Stimulated activated CD8-positive, alpha-beta memory T cell treated with anti-CD3 and anti-CD28 coated beads, Interleukin-12 subunit alpha, Interleukin-12 subunit beta, amount 100 ng/mL, for 4 hours (primary cell): ENCODE results near the gene NAGPA.
"Not testable (repeated sequence)": the region's sequence is repeated elsewhere in the genome, so short reads cannot be mapped to it uniquely, and the experiment has no call there.

Experiments used
- DNase-seq: peaks from one replicate; pipeline ENCODE4 v3.0.0-alpha.2; 2020; ENCODE audit warnings: low read depth

The NAGPA gene

DNA sequence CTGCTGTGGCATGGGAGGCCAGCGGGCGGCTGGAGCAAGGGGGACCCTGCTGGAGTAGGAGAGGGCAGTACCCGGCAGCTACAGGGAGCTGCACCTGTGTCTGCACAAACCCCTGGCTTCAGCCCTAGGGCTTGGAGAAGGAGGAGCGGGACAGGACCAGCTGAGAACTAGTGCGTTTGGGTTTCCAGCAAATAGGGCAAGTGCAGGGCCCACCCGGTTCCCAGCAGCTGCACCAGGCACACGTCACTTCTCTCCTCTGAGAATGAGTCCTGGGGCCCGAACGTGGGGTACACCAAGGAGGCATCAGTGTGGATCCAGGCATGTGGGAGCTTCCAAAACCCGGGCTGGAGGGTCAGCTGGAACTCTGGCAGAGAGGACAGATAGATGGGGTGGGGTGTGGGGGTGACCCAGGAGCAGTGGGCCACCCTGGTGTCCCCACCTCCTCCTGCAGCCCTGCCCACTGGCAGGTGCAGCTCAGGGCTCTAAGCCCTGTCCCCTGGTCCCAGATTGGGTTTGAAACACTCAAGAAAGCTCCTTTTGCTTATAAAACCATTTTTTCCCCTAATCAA lies 26.4 kb upstream of the NAGPA start:
- DNase-seq: no peak

DNA sequence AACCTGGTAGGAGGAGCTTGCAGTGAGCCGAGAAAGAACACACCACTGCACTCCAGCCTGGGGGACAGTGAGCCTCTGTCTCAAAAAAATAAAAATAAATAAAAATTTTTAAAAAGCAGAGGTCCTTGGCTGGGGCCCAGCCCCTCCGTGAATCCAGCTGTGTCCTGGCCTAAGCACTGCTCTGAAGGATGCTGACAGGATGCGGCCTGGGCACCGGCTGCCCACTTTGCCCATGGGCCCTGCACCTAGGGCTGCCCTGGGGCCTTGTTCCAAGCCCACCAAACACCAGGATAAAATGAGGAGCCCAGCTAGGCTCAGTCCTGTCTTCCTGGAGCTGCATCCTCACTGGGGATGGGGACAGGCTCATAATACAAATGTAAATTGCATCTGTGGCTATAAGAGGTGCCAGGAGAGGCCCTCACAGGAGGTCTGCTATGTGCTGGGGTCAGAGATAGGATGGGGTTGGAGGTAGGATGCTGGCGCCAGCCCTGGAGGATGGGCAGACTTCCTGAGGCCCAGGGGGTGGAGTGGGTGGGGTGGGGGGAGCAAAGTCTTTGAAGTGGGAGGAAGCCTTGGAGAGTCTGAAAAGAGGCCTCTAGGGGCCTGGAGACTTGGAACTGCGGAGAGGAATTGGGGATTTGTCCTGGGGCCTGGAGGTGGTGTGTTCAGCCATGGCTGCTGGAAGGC lies 25.8 kb upstream of the NAGPA start:
- DNase-seq: no peak

DNA sequence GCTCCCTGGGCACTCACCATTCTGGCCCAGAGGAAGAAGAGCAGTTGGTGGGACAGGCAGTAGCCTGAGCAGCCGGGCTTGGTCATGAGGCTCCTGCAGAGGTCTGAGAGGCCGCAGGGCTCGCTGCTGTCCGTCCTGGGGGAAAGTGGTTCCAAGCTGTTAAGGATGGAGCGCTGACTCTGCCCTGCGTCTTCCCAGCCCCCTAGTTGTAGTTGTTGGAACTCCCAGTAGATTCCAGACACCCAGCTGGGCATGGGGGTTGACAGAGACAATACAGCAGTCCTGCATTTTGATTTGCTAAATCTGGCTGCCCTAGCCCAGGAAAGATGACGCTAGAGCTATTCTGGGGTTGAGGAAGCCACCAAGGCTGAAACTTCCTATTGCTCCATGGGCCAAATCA lies 24.7 kb upstream of the NAGPA start:
- no peak for DNase-seq

DNA sequence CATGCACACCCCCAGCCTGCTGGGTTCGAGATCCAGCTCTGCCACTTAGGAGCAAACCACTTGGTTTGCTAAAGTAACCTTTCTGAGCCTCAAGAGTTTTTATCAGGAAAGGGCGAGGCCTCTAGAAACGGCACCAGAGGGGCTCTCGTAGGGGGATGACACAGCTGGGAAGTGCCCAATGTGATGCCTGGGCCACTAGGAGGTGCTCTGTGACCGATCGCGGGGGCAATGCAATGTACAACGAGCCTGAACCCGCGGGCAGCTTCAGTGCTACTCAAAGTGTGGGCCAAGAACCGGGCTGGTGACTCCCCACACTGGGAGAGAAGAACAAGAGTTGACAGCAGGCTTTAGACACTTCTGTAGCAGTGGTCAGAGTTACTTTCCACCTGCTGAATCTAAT lies 22.6 kb upstream of the NAGPA start:
- peak; percentile 3 for DNase-seq

DNA sequence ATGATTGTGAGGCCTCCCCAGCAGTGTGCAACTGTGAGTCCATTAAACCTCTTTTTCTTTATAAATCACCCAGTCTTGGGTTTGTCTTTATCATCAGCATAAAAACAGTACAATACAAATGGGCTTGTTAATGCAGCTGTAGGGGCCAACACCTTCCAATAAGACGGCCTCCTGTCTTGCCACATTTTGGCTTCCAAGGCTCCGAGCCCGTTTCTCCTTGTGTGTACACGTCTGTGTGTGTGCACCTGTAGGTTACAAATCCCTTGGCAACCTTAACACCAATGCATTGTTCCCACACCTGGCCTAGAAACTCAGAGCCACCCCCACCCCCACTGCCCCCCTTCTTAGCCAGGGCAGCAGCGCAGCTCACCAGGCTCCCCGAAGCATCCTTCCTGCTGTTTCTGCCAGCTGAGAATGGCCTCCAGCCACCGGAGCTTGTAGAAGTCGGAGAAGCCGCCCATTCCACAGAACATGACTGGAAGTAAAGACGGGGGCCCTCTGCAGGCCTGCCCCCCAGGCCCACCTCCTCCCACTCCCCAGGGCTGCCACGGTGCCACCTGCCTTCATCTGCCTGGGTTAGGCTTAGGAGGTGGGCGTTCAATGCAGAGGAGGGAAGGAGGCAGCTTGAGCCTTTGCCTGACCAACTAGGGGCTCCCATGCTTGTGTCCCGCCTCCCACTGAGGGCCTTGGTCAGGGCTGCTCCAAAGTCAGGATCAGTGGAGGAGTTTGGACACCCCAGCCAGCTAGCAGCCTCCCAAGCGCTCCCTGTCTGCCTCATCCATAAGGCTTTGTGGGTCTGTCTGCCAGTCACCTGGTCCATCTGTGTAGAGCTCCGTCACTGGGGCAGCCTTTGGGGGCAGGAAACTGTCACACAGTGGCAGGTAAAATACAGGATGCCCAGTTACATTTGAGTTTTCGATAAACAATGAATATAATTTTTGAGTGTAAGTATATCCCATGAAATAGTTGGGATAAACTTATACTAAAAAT lies 21.4 kb upstream of the NAGPA start:
- DNase-seq: no peak

DNA sequence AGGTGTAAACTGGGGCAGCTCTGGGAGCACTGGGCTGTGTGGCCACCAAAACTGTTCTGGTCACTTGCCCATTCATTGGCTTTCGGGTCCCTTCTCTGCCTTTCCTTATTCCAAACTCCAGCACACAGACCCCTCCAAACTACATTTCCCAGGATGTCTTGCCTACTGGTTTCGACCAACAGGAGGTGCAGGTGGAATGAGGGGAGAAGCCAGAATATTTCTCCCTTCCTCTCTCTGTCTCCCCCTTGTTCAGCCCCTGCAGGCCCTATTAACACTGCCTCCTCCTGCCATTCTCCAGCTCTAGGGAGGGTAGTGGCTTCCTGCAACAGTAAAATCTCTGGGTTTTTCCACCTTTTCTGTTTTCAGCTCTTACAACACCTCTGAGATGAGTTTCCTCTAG lies 13.2 kb upstream of the NAGPA start:
- no peak for DNase-seq

DNA sequence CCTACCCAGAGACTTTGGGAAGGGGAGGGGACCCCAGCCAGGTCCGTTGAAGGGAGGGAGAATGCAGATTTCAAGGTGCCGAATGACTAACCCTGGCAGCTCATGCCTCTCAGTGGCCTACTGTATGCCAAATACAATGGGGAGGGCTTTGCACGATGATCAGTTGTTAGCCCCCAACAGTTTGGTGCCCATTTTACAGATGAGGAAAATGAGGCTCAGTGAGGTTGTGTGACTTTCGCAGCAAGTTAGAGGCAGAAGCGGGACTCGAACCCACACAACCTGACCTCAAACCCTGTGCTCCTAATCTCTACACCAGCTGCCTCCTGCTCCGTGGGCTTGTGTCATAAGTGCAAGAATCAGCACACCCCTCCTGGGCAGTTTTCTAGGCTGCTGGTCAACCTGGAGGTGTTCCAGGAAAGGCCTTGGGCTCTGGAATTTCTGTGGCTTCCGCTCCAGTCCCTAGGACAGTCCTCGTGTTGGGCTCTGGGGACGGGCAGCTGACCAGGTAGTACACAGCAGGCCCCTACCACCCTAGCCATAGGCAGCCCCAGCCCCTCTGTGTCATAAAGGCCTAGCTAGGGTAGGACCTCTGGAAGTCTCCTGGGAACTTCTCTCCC lies 11.9 kb upstream of the NAGPA start:
- DNase-seq: no peak

DNA sequence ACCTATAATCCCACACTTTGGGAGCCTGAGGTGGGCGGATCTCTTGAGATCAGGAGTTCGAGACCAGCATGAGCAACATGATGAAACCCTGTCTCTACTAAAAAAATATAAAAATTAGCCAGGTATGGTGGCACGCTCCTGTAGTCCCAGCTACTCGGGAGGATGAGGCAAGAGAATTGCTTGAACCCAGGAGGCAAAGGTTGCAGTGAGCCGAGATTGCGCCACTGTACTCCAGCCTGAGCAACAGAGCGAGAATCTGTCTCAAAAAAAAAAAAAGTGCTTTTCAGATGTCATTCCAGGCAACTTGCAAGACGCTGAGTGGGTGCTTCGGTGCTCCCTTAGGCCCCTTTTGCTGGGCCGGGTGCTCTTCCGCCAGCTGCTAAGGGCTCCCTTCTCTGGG lies 10.8 kb upstream of the NAGPA start:
- not testable (repeated sequence) for DNase-seq

DNA sequence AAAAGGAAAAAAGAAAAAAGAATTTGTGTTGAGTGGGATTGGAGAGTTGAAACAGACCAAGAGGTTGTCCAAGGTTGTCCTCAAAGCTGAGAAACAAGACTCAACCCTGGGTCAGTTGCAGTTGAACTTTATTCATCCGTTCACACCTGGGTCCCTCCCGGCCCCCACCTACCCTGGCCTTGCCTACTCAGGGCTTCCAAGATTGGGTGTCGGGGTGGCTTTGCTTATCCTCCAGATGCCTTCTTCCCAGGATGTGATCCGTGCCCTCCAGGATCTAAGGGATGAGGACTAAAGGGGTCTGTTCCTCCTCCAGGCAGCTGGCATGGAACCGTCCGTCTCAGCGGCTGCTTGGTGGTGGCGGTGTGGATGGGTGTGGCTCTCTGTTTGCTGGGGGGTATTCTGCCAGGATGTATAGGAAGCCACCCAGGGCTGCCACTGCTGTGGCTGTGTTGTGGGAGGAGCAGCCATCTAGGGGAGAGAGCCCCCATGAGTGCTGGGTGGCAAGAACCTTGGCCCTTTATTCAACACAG lies 10.3 kb upstream of the NAGPA start:
- no peak for DNase-seq

DNA sequence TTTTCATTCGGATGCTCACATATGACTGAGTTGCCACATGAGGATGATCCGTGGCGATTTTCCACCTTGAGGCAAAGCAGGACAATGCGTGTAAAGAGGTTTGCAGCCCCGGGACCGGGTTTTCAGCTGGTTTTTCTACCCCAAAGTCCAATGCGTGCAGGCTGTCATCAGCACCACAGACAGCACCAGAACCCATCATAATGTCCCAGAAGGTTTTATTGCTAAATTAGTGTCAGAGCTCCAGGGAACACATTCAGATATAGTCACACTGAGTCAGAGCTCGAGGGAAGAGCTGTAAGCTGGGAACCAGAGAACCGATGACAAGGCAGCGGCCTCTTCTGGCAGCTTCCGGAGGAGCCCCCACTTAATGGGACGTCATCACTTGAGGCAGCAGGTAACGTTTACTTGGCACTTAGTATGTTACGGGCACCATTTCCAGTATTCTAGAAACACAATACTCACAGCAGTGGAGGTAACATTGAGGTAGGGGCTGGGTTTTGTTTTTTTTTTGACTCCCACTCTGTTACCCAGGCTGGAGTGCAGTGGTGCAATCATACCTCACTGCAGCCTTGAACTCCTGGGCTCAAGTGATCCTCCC lies 8.9 kb upstream of the NAGPA start:
- no peak for DNase-seq

DNA sequence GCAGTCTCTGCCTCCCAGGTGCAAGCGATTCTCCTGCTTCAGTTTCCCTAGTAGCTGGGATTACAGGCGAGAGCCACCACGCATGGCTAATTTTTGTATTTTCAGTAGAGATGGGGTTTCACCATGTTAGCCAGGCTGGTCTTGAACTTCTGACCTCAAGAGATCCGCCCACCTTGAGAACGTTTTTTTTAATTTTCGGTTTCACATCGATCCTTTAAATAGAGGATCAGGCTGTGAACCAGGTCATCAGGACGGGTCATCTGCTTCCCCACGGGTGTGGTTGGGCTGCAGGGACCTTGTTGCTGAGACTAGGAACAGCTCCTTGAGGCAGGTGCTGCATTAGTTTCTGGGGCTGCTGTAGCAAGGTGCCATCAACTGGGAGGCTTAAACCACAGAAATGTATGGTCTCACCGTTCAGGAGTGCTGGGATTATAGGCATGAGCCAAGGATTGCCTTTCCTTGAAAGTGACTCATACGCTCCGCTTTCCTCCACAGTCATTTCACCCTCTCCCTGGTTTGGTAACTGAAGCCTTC lies 7.9 kb upstream of the NAGPA start:
- no peak for DNase-seq

DNA sequence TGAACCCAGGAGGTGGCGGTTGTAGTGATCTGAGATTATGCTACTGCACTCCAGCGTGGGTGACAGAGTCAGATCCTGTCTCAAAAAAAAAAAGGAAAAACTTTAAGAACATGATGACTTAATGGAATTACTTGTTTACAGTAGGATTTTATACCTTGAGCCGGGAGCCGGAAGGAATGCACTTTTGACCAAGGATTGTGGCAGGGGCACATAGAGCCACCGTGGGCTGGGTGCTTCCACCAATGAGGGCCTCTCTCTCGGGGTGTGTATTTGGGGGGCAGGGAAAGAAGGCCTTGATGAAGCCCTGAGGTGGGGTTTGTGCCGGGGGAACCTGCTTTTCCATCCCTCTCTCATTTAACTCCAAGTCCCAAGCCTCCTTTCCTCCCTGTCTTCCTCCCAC lies 6.7 kb upstream of the NAGPA start:
- DNase-seq: no peak

DNA sequence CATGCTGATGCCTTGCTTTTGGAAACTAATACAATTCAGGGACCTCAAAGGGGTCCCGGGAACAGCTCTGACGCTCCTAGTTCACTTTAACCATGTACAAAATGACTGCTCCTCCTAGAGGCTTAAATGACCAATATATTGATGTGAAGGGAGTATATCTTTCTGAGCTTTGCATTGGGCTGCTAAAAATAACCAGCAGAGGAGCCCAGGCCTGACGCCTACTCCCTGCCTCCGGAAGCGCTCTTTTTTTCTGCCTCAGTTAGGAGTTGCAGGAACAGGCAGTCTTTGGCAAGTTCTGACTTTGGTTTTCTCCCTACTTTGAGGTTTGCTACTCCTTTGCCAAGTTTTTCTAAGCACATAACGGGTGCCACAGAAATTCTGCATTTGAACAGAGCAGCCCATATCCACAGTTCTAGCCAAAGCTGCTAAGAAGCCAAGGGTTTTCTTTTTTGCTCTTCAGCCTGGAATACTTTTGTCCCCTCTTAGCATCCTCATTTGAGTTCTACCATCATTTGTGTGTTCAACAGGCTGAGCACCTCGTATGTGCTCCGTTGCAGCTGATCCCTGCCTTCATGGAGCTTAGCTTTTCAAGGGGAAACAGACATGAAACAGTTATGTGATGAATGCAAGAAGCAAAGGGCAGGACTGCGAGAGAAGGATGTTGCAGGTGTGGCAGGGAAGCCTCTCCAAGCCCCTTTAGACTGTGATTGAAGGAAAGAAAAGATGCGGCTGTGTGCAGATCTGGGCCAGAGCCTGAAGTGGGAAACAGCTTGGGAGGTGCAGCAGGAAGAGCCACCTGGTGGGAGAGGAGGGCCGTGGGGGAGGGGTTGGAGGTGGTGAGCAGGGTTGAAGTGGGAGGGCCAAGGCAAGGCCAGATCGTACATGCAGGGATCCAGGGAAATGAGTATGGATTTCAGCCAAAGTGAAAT lies 2.8 kb upstream of the NAGPA start:
- DNase-seq: no peak

DNA sequence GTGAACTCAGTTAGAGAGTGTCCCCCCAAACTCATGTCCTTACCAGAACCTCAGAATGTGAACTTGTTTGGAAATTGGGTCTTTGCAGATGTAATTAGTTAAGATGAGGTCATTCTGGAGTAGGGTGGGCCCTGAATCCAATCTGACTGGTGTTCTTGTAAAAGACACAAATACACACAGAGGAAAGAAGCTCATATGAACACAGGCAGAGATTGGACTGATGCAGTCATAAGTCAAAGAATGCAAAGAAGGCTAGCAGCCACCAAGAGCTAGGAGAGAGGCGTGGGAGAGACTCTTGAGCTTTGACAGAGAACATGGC lies 2.1 kb upstream of the NAGPA start:
- DNase-seq: no peak

DNA sequence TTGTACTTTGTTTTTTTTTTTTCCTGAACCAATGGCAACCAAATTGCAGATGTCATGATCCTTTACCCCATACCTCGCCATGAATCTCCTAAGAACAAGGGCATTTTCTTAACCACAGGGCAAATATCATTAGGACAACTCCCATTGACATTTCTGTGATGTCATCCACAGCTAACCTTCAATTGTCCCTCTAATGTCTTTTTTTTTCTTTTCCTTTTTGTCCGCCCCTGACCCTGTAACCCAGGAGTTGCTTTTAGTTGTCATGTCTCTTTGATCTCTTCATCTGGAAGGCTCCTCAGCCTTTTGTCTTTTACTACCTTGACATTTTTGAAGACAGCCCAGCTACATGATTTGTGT lies 410 bp upstream of the NAGPA start:
- no peak for DNase-seq

DNA sequence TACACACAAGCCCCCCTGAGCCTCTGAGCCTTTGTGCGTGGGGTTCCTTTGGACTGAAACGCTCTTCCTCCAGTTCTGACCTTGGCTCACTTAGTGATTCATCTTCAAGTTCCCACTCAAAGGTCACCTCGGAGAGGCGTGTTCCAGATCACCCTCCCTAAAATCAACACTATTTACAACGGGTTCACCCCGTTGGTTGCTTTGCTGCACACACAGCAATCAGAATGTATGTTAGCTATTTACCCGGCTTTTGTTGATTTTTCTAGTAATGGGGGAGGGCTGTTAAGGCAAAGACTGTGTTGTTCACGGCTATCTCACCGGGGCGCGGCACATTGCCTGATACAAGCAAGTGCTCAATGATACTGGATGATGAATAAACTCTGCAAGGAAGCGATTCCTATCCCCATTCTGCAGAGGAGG lies 977 bp downstream of the NAGPA start:
- DNase-seq: no peak

DNA sequence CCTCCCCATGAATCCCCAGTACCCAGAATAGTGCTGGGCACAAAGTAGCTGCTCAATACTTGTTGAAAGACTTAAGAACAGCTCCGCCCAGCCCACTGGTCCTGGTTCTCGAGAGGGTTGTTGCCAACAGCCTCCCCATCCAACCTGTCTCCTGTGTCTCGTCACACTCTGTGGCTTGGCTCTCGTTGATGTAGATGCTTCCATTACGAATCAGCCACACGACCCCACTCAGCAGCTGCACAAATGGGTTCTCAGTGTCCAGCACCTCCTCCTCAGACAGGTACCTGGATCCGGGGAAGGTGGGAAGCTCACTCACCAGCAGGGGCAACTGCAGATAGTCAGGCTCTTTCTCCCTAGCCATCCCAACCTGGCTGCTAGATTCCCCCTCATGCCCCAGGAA lies 2.1 kb downstream of the NAGPA start:
- DNase-seq: no peak

DNA sequence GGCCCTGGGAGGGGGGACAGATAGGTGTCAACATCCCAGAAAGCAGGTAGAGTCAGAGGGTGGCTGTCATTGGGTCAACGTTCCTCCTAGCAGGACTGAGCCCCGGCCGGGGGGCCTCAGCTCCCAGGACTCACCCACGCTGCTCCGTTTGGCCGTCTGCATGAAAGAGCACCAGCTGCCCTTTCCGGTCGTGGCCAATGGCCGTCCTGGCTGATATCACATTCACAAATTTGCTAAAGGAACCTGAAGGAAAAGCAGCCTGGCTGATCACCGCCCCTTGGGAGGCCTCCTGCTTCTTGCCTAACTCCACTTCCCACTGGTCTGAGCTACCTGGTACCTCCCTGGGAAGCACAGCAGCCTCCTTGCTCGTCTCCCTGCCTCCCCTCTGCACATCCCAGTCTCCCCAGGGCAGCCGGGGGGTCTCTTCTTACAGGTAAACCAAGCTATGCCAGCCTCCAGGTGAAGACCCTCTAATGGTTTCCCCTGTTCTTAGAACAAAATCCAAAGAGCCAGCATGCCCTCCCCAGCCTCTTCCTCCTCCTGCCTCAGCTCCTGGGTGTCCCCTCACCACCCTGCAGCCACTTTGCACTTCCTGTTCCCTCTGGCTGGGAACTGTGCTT lies 3.4 kb downstream of the NAGPA start:
- no peak for DNase-seq

DNA sequence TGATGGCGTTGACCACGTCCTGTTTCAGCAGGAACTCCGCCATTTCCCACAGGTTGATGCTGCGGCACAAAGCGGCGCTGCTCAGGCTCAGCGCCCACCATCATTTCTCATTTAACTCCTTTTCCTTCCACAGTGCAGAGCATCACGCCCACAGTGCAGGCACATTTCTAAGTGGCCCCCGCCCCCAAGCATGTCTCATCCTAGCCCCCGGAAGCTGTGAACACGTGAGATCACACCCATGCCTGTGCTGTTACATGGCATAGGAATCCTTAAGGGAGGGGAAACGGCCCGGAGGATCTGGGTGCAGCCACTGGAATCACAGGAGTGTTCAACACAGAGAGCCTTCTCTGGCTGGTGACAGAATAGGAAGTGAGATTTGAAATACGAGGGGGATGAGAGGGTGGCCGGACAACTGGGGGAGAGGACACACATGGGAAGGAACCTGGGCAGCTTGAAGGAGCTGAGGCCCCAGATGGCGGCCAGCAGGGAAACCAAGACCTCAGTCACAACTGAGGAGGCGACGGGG lies 4.7 kb downstream of the NAGPA start:
- DNase-seq: no peak

DNA sequence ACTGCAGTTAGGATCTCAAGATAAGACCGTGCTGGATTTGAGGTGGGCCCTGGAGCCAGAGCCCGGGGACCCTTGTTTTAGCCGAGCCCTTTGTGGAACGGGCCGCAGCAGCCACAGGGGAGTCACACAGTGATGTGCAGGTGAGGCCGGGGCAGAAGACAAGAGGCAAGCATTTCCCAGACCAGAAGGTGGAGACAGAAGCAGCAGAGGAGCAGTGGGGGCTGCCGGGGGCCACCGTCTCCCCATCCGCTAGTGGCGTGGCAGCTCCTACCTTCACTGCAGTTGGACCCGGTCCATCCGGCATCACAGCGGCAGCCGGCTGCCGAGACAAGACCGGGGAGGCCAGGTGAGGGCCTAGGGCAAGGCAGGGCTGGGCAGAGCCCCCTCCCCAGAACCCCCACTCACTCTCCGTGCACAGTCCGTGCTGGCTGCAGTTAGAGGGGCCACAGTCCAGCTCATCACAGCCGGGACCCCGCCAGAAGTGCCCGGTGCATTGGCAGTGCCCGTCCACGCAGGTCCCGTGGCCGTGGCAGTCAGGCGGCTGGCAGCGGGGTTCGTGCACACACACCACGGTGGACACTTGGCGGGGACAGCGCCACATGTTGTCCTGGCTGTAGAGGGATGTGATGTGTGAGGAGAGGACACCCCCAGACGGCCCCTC lies 6.0 kb downstream of the NAGPA start:
- no peak for DNase-seq
